ENCODE results near the gene PRICKLE3.

DNA sequence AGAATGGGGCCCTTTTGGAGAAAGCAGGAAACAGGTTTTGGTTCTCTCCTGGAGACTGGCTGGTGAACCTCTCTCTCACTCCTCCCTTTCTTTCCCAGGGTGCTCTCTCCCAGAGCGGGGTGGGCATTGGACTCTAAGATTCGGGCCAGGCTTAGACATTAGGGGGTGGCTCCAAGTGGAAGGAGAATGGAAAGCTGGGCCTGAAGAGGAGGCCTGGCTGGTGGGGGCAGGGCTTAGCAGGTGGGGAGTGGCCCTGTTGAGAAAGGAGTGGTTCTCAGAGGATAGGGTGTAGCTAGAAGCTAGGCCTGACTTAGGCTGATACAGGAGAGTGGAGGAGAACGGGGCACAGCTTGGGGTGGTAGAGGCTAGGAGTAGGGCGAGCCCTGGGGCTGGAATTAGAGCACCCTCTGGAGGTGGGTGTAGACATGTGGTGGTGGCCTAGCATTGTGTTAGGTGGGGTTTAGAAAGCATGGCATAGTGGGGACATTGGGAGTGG is 8.8 kb downstream of the PRICKLE3 start:
- TF ChIP-seq, protein P1, sequence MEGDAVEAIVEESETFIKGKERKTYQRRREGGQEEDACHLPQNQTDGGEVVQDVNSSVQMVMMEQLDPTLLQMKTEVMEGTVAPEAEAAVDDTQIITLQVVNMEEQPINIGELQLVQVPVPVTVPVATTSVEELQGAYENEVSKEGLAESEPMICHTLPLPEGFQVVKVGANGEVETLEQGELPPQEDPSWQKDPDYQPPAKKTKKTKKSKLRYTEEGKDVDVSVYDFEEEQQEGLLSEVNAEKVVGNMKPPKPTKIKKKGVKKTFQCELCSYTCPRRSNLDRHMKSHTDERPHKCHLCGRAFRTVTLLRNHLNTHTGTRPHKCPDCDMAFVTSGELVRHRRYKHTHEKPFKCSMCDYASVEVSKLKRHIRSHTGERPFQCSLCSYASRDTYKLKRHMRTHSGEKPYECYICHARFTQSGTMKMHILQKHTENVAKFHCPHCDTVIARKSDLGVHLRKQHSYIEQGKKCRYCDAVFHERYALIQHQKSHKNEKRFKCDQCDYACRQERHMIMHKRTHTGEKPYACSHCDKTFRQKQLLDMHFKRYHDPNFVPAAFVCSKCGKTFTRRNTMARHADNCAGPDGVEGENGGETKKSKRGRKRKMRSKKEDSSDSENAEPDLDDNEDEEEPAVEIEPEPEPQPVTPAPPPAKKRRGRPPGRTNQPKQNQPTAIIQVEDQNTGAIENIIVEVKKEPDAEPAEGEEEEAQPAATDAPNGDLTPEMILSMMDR (IDR thresholded peaks at IDR 0.05), result no peak
- no peak for TF ChIP-seq POLR2AphosphoS5 (IDR thresholded peaks at IDR 0.05)
- TF ChIP-seq POLR2A (IDR thresholded peaks at IDR 0.05), result no peak
